HG02798 (cell line): Measurements from ENCODE around the gene ARAP1.

Source experiments
- ATAC-seq: cut with Tn5 transposase; IDR thresholded peaks from one replicate; pipeline ENCODE4 v1.9.1; 2021; ENCODE audit warnings: mild to moderate bottlenecking; ENCODE audit not compliant: unreplicated experiment, poor library complexity

The ARAP1 gene

GRCh38 chr11:72709478-72710238, 42.5 kb downstream of the ARAP1 start:
- ATAC-seq = no peak

DNA sequence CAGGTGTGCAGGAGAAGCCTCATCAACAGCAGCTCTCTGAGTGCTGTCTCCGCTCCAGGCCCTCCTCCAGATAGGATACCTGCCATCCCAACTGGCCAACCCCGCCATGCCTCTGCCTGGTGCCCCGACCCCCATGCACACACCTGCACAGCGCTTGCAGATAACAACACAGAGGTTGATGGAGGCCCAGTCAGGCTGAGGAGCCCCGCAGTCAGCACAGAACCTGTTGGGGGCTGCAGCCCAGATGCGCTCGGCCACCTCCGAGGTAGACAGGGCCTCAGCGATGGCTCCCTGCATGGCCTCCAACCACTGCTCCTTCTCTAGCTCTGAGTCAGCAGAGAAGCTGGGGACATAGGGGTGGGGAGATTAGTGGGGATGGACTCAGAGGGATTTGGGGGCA, 45.2 kb downstream of the ARAP1 start:
- ATAC-seq = no peak

- ATAC-seq = no peak
Measured at GRCh38 chr11:72706579-72706978, 45.6 kb downstream of the ARAP1 start.

- ATAC-seq = no peak
Measured at GRCh38 chr11:72705442-72706365, 46.5 kb downstream of the ARAP1 start.

DNA sequence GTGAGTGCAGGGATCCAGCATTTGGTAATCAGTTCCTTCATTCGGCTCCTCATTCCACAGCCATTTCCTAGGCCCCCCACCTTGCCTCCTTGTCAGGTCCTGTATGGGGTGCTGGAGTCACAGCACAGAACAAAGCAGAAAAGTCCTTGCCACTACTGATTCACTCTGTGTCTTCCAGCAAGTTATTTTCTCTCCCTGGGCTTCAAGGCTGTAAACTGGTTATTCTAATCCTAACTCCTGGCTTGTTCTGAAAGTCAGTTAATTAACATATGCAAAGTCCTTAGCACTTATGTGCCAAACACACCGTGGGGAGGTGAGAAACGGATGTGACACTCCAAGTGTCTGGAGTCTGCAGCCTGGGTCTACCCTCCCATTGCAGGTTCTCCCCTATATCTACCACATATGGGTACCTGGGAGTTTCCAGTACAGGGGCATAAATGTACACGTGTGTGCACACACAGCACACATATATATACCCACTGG, 47.4 kb downstream of the ARAP1 start:
- ATAC-seq = no peak

DNA sequence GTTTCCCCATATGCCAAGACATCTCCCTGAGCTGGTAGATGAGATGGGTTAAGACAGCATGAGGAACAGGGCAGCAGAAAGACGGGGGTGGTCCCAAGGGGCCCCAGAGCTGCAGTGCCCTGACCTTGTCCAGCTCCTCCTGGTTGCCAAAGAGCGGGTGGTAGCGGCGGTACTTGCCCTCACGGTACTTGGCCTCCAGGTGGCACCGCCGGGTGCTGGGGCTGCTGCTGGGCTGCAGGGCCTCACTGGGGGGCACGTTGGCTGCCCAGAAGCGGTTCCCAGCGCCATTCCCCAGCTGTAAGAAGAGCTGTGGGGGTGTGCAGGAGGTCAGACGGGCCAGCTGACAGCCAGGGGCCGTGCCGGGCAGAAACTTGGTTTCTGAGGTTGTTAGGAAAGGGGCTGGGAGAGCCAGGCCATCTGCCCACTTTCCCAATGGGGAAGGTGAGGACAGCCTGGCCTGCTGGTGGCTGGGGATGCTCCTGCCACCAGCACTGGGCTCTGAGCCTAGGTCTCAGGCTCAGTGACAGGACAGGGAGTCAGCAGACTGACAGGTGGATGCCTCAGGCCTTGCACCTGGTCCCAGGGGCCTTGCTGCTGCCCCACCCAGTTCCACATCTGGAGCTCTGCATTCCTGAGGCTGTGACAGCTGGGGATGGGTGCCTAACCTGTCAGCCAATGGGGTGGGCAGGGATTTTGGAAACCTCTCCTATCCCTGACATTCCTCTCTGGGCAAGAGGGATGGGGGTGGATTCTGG, 48.0 kb downstream of the ARAP1 start:
- no peak for ATAC-seq

DNA sequence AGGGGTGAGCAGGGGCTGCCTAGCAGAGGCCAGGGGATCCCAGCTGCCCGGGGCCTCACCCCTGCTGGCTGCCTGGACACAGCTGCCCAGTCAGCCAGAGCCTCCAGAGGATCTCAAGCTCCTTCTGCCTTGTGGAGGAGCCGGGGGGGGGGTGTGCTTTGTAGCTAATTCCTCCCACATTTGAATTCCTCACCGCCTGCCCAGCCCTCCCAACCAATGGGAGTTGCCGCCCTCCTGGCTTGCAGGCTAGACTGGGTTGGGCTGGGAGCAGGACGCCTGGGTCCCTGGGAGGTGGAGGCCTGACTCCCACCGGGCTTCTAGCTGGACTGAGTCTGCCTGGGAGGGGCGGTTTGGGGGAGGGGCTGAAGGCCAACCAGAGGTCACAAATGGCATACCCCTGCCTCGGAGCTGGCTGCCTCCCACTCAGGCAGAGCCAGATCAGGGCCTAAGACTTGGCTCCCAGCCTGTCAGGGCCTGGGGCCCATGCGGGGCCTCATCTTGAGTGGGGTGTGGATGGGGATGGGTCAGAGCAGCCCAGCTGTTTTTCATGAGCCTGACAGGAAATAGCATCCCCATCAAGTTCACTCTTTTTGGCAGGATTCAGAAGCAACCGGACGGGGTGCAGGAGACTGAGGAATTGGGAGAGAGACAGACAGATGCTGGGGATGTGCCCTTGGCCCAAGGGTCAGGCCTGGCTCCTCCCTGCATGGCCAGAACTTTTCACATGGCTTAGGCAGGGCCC, 48.8 kb downstream of the ARAP1 start:
- no peak for ATAC-seq

- ATAC-seq = no peak
Measured at GRCh38 chr11:72702577-72703241, 49.5 kb downstream of the ARAP1 start.

DNA sequence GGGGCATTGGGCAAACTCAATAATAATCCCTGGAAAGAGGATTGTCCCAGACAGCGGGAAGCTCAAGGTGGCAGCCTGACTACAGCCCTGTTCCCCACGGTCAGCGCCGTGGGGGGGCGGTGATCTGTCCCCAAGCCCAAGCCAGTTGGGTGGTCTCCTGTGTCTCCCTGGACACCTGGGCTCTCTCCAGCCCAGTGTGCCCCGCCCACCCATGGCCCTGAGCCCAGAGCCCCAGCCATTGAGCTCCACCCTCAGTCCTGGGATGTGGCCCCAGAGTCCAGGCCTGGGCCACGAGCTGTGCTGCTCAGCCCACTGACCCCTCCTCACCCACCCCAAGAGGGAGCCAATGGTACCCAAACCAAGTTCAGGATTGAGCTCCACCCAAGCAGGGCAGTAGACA, 50.1 kb downstream of the ARAP1 start:
- no peak for ATAC-seq

GRCh38 chr11:72701466-72701865, 50.7 kb downstream of the ARAP1 start:
- ATAC-seq = no peak

GRCh38 chr11:72700146-72700545, 52.1 kb downstream of the ARAP1 start:
- ATAC-seq = no peak

DNA sequence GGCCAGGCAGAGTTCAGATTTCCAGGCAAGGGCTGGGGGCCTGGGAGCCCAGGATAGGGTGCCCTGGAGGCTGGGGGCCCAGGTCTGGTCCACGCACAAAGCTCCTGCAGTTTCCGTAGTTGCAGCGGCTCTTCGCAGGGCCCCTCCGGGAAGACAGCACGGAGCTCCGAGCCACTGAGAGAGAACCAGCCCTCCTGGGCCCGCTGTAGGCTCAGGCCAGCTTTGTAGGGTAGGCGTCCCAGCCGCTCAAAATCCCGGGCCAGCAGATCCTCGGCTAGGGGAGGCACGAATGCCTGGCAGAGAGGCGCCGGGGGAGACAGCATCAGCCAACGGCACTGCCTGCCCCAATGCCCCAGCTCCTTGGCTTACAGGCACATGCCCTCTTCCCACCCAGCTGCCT, 54.4 kb downstream of the ARAP1 start:
- no peak for ATAC-seq

GRCh38 chr11:72696866-72697700, 55.1 kb downstream of the ARAP1 start:
- ATAC-seq = no peak

DNA sequence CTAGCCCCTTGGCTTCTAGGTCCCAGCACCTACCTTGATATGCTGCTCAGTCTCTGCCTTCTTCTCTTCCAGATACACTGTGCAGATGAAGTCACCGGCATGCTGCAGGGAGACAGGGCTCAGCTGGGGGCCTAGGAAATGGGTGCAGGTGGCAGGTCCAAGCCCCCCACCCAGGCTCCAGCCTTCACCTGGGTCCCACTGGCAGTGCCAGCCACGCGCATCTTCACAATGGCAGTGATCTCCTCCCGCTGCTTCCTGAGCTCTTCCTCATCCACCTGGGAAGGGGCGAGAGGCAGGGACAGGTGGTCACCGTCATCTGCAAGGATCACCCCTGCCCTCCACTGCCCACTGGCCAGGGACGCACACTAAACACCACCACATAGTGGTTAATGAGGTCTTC, 56.9 kb downstream of the ARAP1 start:
- no peak for ATAC-seq

DNA sequence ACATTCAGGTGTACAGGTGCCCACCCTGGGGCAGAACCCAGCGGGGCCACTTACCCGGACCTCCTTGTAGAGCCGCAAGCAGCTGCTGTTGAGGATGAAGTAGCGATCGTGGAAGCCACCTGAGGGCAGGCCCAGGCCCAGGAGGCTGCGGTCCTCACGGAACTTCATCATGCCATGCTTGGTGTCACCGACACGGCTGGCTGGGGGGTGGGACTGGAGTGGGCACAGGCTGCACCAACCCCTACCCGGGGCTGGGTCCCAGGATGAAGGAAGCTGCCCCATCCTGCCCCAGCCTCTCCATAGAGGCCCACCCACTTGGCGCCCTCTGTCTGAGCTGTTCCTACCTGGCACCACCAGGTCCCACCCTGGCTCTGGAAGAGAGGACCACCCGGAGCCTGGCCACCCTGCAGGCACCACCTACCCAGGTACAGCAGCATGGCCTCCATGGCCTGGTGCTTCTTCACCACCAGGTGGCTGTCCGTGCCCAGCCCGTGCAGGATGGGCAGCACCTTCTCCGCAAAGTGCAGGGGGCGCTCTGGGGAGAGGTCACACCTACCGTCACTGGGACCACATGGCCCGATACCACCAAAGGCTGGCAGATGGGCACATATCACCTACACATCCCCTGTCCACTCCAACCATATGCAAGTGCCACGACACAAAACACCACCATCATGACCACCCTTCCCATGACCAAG, 58.8 kb downstream of the ARAP1 start:
- ATAC-seq = no peak

DNA sequence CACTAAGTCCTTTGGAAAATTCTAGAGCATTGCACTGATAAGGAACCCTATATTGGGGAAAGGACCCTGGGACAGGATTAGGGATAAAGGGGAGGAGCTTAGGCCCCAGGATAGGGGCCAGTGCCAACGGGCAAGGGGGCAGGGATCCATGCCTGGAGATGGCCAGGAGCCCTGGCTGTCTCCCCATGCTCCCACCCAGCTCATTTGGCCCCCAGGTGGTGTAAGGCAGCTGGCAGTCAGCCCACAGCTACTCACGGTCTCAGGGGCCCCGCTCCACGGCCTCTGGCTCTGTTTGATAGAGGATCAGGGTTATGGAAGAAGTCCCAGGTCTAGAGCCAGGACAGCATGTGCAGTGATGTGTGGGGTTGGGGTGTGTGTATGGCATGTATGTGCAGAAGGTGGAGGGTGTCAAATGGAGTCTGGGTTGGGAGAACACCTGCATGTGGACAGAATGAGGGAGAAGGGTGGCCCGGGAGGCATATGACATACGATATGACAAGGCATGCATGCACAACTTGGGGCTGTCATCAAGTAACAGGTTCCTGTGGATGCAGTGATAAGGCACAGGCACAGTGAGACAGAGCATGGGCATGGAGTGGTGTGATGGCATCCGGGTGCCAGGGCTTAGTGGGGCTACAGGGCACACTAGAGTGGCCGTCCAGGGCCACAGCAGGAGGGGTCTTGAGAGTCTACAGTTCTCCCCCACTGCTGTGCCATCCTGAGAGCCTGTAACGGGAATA, 59.5 kb downstream of the ARAP1 start:
- ATAC-seq = no peak

GRCh38 chr11:72690166-72690565, 62.0 kb downstream of the ARAP1 start:
- no peak for ATAC-seq
